ENCODE results near the gene UNCX.

Gene UNCX

DNA sequence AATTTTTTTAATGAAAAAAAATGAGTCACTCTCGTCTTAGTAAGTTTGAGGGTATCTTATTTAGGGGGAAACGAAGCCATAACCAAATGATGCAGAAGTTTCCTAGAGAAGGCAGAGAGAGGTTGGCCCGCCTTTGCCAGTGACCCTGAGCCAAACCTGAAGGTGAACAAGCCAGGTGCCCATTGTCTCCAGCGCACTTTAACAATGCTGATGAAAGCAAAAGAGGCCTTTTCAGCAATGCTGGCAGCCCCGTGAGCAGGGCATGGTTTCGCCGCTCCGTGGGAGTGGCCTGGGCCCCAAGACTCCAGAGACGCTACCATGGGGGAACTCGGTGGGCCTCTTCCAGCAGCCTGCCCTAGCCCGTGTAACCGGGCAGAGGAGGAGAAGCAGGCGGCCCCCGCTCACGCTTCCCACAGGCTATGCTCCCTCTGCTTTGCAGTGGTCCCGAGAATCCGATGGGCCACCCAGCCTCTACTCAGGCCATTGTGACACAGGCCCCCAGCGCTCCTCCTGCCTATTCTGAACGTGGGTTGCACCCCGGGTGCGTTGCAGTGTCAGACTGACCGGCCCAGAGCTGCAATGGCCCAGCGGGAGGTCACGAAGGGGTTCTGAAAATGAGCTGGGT lies 14.0 kb upstream of the UNCX start:
- DNase-seq (ENCODE audit: low spot score) = no peak

DNA sequence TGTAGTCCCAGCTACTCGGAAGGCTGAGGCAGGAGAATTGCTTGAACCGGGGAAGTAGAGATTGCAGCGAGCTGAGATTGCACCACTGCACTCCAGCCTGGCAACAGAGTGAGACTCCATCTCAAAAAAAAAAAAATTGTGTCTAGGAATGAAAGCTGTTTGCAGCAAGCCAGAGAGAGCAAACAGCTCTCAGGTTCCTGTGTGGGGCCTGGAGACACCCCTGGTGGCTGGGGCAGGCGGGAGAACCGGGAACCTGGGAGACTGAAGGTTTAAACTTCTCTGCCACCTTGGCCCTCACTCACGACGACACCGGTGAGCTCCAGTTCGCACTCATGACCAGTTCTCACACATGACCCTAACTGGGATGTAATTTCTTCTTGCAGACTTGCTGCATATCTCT lies 13.2 kb upstream of the UNCX start:
- no peak for DNase-seq (ENCODE audit: low spot score)

DNA sequence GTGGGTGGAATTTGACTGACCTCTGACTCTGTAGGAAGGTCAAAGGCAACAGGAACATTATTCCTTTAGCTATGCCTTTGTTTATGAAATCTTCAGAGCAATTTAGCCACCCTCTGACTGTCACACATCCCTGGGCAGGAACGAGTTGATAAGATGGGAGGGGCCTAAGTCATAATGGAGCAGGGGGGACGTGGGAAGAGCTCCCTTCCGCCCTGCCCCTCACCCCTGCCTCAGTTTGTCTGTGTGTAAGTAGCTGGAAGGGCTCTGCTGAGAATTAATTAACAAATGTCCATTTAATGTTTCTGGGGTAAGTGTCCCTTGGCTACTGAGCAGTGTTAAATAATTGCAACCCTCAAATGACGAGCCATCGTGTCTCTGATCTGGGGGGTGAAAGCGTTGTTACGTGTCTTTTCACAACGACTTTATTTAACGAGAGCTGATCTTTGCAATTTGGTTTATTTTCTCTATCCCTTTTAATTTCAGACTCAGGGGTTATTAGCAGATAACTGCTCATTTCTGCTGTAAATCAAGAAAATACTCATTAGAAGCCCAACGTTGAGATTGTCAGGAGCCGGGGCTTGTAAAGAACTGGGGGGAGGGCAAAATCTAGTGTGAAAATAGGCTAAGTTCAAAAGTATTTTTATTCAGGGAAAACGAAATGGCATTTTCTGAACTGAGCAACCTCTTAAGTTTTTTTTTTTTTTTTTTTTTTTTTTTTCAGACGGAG lies 12.5 kb upstream of the UNCX start:
- DNase-seq (ENCODE audit: low spot score) = no peak

DNA sequence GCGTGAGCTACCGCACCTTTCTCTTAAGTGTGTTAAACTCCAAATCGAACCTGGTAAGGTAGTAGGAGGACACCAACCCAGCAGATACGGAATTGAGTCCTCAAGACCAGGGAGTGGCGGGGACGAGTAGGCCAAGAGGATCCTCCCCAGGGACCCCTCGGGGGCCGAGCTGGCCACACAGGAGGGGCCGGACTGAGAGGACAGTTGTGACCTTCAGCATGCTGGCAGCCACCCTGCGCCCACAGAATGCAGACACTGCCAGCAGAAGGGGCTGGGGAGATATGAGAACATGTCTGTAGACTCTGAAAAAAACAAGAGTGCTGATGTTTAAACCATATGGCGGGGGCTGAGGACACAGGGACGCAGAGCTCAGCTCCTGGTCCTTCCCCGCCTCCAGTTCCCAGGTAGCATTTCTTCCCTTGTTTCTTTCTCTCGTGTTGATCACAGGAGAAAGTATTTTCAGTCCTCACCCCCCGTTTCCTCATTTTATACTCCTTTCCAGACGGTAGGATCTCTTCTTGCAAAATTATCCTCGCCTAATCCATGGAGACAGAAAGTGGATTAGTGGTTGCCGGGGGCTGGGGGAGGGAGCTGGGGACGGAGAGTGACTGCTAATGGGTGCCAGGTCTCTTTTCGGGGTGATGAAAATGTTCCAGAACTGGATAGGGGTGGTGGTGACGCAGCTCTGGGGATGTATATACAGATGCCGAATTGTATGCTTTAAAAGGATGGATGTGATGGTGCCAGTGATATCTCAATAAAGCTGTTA lies 11.5 kb upstream of the UNCX start:
- DNase-seq (ENCODE audit: low spot score) = no peak

DNA sequence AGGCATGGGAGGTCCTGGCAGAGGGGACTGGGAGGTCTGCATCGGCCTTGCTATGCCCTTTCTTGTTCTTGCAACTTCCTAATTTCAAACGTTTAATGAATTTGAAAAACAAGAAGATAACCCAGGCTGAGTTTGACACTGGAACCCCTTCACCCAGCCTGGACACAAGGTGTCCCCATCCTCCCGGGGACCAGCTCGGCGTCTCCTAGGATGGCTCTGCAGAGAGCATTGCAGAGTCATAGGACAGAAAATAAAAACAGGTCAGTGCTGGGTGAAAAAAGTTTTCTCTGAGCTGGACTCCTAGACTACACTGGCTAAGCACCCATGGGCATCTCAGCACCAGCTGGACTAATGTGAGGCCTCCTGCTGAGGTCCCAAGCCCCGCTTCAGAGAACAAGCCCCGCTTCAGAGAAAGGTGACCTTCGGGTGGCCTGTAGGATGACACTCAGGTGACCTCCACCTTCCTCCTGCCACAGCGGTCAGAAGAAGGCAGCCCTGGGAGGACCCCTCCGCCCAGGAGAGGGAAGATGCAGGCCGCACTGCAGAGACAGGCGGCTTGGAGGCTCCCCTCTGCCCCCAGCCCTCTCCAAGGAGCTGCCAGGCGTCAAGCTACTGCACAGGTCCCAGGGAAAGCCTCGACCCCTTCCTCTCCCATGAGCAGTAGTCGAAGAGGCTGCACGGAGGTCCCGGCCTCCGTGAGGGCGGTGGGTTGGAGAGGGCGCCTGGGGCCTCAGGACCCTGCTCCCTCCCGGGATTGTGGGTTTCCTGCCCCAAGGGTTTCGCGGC lies 9.3 kb upstream of the UNCX start:
- no peak for DNase-seq (ENCODE audit: low spot score)

DNA sequence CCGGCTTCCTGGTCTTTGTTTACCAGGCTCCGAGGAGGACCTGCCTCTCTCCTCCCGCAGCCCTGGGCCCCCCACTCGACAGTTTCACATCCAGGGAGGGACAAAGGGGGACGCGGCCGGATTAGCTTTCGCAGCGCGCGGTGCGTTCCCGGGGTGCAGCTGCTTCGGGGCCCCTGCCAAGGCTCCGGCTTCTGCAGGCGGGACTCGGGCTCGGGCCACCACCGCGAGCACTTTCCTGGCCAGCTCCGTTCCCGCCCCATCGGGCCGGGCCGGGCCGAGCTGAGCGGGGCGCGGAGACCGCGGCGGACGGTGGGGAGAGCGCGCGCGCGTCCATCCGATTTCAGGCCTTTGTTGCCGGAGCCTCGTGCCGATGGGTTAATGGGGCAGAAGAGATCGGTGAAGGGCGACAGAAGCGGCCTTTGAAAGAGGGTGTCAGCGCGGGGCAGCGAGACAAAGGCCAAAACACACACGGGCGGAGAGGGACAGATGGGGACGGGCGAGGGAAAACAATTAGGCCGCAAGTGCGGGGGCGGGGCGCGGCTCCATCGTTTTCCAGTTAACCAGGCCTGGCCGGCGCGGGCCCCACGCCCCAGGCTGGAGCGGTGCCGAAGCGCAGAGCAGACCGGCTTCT lies 8.5 kb upstream of the UNCX start:
- DNase-seq (ENCODE audit: low spot score) = peak; percentile 67

DNA sequence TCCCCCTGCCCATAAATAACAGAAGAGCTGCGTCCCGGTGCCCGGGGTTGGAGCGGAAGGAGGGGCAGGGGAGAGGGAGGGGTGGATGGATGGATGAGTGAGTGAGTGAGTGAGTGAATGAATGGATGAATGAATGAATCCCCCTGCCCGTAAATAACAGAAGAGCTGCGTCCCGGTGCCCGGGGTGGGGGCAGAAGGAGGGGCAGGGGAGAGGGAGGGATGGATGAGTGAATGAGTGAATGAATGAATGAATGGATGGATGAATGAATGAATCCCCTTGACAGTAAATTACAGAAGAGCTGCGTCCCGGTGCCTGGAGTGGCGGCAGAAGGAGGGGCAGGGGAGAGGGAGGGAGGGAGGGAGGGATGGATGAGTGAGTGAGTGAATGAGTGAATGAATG lies 7.6 kb upstream of the UNCX start:
- no peak for DNase-seq (ENCODE audit: low spot score)

DNA sequence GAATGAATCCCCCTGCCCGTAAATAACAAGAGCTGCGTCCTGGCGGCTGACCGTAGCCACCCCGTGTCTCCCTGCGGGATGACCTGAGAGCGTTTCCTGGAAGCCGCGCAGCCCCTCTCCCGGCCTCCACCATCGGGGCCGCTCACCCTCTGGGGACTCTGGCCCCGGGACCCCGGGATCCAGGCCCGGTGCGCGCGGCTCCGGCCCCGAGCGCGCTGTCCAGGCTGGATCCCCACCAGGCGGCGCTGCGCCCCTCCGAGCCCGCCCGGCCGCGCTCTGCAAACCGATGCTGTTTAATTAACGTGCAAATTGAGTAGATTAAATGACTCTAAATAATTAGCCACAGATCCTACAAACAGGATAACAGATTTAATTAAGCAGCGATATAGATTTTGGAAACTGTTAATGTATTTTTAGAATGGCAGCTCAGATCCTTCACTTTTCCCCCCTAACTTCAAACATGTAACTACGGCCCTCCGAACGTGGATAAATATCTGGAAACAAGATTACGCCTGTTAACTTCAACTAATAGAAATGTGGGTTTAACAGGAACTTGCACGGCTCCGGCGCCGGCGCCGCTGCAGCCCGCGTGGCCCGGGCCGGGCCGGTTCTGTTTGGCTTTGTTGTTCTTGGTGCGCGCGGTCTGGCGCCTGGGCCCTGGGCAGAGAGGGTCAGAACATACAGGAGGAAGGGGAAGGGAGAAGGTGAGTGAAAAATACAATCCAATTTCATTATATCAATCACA lies 7.1 kb upstream of the UNCX start:
- DNase-seq (ENCODE audit: low spot score) = peak; percentile 81

DNA sequence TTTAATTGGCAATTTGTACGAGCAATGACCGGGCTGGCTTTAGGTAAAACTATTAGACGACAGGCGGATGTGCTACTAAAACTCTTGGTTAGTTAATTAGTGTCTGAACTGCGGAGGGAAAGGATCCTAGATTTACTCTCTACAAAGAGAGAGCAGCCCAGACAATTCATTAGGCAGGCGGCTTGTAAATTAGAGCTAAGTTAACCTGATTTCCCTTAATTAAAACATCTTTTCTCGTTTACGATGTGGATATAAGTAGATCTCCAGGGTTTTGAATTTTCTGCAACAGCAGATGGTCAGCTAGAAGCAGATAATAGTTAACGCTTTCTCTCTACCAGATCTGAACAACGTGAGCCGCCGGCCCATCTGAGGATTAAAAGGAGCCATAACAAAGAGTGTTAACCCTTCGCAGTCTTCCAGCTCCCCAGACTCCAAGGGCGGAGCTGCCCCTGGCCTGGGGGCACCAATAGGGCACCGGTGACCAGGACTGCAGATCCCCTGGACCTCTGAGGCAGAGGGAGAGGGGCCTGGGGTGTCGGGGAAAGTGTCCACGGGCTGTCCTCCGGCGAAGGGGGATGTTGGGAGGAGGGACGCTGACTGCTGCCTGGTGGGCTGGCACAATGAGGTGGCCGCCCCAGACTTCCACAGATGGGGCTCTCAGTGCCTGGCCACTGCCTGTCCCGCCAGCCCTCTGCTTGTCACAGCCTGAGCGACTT lies 6.3 kb upstream of the UNCX start:
- DNase-seq (ENCODE audit: low spot score) = no peak

DNA sequence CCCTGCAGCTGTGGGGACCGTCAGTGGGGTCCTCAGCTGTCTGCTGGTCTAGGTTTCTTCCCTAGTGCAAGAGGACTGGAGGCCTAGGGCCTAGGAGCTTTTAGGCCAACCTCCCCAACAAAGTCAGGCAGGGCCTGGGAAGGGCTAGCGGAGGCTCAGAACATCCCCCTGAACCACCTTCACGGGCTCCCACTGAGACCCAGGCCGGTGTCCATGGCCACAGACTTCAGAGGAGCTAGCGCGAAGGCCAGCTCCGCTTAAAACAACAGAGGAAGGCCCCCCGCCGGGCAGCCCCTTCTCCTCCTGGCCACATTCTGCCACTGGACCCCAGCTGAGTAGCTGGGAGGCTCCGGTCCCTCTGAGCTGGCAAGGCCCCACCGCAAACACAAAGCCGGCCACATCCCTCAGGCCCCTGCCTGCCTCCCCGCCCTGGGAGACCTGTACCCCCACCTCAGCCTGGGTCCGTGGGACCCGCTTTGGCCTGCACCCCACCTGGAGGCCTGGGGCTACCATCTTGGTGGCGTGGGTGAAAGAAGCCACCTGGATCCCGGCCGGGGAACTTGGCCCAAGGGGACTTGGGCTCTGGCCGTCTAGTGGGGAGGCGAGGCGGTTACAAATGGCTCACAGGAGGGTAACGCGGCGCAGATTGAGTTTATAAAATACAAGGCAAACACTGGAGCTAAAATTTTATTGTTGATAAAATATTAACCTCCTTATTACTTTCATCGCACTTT lies 5.4 kb upstream of the UNCX start:
- no peak for DNase-seq (ENCODE audit: low spot score)

DNA sequence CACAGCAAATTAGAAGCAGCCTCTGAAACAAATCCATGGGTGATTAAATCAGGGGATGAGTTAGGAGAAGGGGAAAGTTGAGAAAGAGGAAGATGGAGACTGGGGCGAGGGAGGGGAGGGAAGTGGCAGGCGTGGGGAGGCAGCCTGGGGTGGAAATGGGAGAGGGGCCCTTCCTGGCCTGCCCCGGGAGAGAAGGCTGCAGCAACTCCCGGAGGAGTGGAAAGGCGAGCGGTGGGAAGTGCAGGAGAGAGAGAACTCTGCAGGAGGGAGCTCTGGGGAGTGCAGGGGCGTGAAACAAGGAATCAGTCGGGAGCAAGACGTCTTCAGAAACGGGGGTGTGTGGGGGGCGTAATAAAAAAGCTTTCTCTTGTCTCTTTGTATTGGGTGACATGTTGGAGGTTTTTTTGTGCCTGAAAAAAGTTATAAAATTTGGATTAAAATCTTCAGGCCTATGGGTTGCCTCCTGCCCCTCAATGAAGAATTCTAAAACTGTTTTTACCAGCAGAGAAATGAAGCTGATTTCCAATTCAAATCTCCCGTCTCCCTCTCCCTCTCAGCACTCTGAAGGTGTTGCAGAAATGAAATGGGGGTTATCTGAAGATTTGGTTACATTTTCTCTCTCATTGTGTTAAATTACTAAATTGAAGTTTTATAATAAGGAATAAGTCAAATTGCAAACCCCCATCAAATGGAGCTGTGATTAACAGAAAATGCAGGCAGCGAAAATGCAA lies 4.7 kb upstream of the UNCX start:
- no peak for DNase-seq (ENCODE audit: low spot score)

DNA sequence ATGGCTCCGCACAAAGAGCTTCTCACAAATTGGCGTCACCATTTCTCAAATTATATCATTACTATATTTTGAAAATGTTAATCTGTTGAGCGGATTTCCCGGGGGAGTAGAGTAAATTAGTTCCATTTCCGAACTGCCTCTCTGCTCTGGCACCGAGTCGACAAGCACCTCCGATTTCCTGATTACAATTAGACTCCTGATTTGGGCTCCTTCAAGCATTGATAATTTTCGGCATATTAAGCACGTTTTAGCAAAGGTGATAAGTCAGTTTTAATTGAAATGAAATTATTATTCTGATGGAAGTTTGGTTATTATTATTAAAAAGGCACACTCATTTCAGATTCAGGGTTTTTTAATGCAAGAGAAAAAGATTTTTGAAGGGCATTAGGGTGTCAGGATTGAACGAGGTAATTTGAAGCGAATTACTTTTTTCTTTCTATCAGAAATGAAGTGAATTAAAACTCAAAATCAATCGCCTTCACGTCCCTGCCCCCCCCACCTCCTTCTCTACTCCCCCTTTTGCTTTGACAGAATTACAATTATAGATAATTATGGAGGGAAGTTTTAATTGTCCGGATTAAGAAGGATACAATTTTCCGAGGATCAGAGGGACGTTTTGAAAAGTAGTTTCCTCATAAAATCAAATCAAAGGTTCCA lies 4.0 kb upstream of the UNCX start:
- no peak for DNase-seq (ENCODE audit: low spot score)

DNA sequence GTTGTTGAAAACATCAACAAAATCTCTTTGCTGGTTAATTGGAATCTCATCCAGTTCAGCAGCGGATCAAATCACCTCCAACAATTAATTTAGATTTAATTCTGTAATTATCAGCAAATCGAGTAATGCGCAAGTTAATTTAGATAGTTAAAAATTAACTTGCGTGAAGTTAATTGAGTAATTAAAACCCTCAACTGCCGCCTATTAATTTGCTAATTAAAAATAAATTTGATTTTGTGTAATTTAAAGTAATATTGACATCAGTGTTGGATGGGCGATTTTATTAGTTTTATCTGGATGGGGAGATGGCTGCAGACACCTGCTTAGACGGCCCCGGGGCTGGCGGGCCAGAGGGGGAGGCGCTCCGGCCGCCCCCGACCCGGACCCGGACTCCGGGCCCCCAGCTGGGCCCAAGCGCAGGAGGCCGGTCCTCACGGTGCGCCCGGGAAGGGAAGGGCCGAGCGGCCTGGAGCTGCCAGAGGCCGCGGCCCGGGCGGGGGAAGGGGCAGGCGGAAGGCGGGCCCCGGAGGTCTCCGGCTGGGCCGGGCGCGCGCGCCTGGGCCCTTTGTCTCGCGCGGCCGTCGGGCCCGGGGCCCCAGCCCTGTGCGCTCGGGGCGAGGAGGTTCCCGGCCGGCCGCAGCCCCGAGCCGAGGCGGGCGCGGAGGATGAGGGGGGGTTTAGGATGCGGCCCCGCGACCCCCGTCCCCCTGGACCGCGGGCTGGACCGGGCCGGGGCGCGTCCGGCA lies 3.3 kb upstream of the UNCX start:
- no peak for DNase-seq (ENCODE audit: low spot score)

DNA sequence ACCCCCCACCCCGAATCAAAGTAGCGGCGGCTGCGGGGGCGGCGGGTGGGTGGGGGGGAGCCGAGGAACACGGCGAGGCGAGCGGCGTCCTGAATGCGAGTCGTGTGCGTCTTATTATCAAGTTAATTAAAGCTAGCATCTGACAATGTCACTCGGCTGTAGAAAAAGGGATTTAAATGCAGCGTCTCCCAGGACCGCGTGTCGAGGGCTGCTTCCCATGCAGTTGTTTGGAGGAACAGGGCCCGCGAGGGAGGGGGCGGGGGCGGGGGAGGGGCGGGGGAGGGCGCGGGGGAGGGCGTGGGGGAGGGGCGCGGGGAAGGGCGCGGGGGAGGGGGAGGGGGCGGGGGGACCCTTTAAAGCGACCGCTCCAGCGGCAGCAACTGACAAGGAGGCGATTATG lies 2.7 kb upstream of the UNCX start:
- DNase-seq (ENCODE audit: low spot score) = no peak

DNA sequence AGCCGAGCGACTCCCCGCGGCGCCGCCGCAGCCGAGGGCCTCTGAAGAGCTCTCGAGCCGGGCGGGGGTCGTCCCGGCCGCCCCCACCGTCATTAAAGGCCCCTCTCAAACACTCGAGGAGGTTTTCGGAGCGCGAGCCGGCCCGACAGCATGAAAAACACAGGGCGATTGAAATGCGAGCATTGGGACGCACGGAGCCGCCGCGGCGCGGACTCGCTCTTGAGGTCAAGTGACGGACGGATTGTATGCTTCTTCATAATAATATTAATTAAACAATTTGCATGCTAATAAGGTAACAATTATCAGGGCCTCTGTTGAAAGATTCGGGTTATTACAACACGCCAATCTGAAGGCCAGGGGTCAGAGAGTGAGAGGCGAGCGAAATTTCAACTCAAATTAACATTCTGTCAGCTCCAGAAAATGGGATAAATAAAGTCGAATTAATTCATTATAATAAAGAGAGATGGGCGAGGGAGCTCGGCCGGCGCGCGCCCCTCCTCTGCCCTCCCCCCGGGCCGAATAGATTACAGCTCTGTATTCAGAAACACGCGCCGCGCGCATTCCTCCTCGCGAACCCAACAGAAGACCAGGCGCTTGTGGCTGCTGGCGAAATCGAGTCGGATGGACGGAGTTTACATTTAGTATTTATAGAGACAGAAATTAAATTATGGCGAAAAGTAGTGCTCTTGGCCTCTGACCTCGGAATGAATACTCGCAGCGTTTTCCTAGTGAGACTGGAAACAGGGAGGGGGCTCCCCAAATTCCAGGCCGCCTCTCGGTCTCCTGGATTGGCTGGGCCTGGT lies 2.1 kb upstream of the UNCX start:
- no peak for DNase-seq (ENCODE audit: low spot score)

DNA sequence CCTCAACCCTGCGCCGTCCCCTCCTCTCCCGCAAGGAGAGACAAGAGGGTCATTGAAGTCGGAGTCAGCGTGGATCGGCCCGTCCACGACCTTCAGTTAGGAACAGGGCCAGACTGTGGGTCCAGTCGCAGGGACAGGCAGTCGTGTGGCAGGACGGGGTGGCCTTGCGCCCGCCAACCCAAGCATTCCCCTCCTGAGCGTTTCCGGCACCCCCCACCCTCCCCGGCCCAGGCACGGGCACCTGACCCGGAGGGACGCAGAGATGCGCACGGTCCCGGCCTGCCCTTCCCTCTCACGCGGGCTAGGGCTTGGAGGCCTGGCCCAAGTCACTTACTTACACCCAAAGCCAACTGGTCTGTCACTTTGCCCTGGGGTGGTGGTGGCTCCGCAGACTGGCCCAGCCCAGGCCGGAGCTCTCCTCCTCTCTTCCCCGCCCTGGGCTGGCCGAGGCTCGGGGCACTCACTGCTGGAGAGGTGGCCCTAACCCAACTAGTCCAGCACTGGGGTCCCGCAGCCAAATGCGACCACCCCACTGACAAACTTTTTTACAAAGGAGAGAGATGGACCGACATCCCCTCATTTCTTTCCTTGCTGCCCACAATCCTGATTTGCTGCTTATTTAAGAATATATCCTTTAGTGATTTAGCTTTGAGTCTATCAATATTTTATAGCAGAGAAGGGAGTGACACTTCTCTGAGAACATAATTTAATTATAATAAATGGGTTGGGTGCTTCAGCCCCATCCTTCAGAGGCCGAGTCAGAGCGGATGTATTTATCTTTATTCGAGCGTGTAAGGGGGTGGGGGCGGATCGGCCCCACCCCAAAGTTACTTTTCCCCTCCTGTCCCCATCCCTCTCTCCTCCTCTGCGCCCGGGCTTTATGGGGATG lies 1.2 kb upstream of the UNCX start:
- DNase-seq (ENCODE audit: low spot score) = no peak

Data from AG20443 (cell line).